ENCODE data around the gene FOCAD.
"Not testable (repeated sequence)": the region's sequence is repeated elsewhere in the genome, so short reads cannot be mapped to it uniquely, and the experiment has no call there.

Gene FOCAD

DNA sequence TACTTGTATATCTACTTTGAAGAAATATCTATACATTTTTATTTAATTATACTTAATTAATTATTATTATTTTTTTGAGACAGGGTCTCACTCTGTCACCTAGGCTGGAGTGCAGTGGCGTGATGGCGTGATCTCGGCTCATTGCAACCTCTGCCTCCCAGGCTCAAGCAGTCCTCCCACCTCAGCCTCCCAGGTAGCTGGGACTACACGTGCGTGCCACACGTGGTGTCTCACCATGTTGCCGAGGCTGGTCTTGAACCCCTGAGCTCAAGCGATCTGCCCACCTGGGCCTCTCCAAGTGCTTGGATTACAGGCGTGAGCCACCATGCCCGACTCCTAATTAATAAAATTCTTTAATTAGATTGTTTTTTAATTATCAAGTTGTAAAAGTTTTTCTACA lies 10.5 kb upstream of the FOCAD start:
- H3K27ac ChIP-seq (ENCODE audit: extremely low read depth, low read depth, low read length), result not testable (repeated sequence)
- ChIA-PET POLR2A (interaction anchor here (1.2 kb wide), 1 partner anchor 10 kb away, joined by 5 read pairs; the partner anchor contains the start of gene FOCAD), CTCF (interaction anchor here (0.6 kb wide), 1 partner anchor 719 kb away, joined by 3 read pairs; no protein-coding TSS in a partner anchor)

DNA sequence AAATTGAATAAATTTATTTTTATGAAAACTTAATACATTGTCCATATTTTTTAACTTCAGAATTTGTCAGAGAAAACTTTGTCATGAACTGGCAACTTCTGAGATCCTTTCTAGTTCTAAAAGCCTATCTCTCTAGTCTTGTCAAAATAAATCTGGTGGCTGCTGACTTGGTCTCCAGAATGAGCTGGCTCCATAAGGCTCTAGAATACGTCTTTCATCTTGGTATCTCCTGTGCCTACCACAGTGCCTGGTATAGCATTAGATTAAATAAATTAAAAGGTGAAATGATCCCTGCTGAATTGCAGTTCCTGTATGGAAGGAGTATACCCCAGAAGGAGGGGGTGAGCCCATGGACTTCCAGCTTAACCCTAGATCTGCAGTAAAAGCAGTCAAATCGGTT lies 2.6 kb upstream of the FOCAD start:
- CTCF ChIA-PET, result no interaction called here
- Histone ChIP-seq H3K36me3 (ENCODE audit: control insufficient read depth in 2 of 2, insufficient read depth in 1 of 2, low read length in 2 of 2) (no peaks in the 10 kb centered on the region), H3K4me3 (ENCODE audit: low read depth, low read length) (no peak overlapping the region), H3K9me3 (ENCODE audit: control insufficient read depth, insufficient read depth, low read depth, low read length) (no peaks in the 10 kb centered on the region), H3K4me1 (ENCODE audit: control insufficient read depth, insufficient read depth, low read length) (peaks cover 8% of the 10 kb centered on the region; the same call in 1 of the 2 replicates), H3K27ac (ENCODE audit: extremely low read depth, low read depth, low read length) (no peak overlapping the region)
- TF ChIP-seq HOXD13 (CRISPR knock-in tag; IDR thresholded peaks at IDR 0.05; ENCODE audit: borderline replicate concordance), result no peak
- TF ChIP-seq ZNF596 (tag by site-specific recombination; IDR thresholded peaks at IDR 0.05), result no peak
- TF ChIP-seq ZBTB21 (tag by site-specific recombination; IDR thresholded peaks at IDR 0.05), result no peak
- TF ChIP-seq, protein P1, sequence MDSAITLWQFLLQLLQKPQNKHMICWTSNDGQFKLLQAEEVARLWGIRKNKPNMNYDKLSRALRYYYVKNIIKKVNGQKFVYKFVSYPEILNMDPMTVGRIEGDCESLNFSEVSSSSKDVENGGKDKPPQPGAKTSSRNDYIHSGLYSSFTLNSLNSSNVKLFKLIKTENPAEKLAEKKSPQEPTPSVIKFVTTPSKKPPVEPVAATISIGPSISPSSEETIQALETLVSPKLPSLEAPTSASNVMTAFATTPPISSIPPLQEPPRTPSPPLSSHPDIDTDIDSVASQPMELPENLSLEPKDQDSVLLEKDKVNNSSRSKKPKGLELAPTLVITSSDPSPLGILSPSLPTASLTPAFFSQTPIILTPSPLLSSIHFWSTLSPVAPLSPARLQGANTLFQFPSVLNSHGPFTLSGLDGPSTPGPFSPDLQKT (IDR thresholded peaks at IDR 0.05; ENCODE audit: borderline replicate concordance, low read depth, low read length), result no peak
- TF ChIP-seq, protein P2, sequence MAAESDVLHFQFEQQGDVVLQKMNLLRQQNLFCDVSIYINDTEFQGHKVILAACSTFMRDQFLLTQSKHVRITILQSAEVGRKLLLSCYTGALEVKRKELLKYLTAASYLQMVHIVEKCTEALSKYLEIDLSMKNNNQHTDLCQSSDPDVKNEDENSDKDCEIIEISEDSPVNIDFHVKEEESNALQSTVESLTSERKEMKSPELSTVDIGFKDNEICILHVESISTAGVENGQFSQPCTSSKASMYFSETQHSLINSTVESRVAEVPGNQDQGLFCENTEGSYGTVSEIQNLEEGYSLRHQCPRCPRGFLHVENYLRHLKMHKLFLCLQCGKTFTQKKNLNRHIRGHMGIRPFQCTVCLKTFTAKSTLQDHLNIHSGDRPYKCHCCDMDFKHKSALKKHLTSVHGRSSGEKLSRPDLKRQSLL (tag by site-specific recombination; IDR thresholded peaks at IDR 0.05), result peak; percentile 94
- TF ChIP-seq ZNF785 (tag by site-specific recombination; IDR thresholded peaks at IDR 0.05), result no peak
- TF ChIP-seq ZBTB1 (tag by site-specific recombination; IDR thresholded peaks at IDR 0.05), result no peak
- POLR2A ChIA-PET, result interaction anchor here (2.9 kb wide), 1 partner anchor 59 kb away, joined by 7 read pairs; the partner anchor contains the start of gene MLLT3

More for the DNA sequence above, 10.5 kb upstream of the FOCAD start:
- H3K9me3 ChIP-seq (ENCODE audit: control insufficient read depth, insufficient read depth, low read depth, low read length); H3K36me3 ChIP-seq (ENCODE audit: control insufficient read depth in 2 of 2, insufficient read depth in 1 of 2, low read length in 2 of 2); H3K4me3 ChIP-seq (ENCODE audit: low read depth, low read length); H3K4me1 ChIP-seq (ENCODE audit: control insufficient read depth, insufficient read depth, low read length): not testable (repeated sequence)

DNA sequence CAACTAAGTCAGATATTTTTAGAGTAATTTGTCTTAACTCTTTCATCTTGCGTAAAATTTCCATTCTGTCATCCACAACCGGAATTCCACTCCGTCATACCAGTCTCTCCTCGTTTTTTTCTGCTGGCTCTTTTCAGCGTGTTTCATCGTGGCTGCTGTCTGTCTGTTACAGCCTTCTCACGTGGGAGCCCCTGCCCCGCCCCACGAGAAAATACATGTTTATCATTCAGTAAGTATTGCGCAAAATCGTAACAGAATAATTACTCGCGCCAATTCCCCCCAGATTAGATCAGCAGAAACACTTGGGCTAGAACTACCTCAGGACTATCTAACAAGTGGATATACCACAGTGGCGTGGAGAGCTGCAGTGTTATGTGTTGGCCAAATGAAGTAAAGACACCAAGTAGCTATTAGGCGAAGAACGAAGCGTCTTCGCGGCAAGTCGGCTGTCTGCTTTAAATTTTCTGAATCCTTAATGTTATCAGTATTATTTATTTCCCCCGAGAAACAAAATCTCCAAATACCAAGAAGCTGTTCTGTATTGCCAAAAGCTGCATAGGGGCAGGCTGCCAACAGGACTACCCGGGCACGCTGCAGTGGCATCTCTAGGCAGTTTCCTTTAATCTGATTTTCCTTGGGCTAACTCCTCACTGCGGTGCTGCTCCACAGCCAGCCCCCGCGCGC lies 566 bp upstream of the FOCAD start:
- Histone ChIP-seq H3K27ac (ENCODE audit: extremely low read depth, low read depth, low read length) (peak overlapping the region; percentile 91), H3K9me3 (ENCODE audit: control insufficient read depth, insufficient read depth, low read depth, low read length) (no peaks in the 10 kb centered on the region), H3K36me3 (ENCODE audit: control insufficient read depth in 2 of 2, insufficient read depth in 1 of 2, low read length in 2 of 2) (no peaks in the 10 kb centered on the region), H3K4me3 (ENCODE audit: low read depth, low read length) (peak overlapping the region; percentile 52), H3K4me1 (ENCODE audit: control insufficient read depth, insufficient read depth, low read length) (peaks cover 8% of the 10 kb centered on the region; the same call in 1 of the 2 replicates)
- ChIA-PET POLR2A (interaction anchor here (0.5 to 2.3 kb wide), 37 partner anchors 8 to 587 kb away, joined by 3 to 53 read pairs (median 5); partner anchors contain the start of gene MLLT3), CTCF (interaction anchor here (0.7 to 1.5 kb wide), 8 partner anchors 14 to 201 kb away, joined by 3 to 6 read pairs (median 4); no protein-coding TSS in a partner anchor)
- TF ChIP-seq ZNF629 (tag by site-specific recombination; IDR thresholded peaks at IDR 0.05) (peak; percentile 62; the same call in 1 of the 2 replicates), SP2 (tag by site-specific recombination; IDR thresholded peaks at IDR 0.05) (no peak), ZNF366 (tag by site-specific recombination; conservative IDR thresholded peaks at IDR 0.05) (peak; percentile 42; the same call in 1 of the 2 replicates), ZNF76 (tag by site-specific recombination; IDR thresholded peaks at IDR 0.05; ENCODE audit: borderline replicate concordance, low read depth) (no peak), SCRT1 (tag by site-specific recombination; IDR thresholded peaks at IDR 0.05; ENCODE audit: borderline replicate concordance) (peak; percentile 20; the same call in 1 of the 2 replicates), ZNF394 (tag by site-specific recombination; IDR thresholded peaks at IDR 0.05; ENCODE audit: borderline replicate concordance) (peak; percentile 53), ZNF37A (tag by site-specific recombination; IDR thresholded peaks at IDR 0.05) (no peak), ZNF555 (tag by site-specific recombination; conservative IDR thresholded peaks at IDR 0.05) (no peak)
- TF ChIP-seq, protein P3, sequence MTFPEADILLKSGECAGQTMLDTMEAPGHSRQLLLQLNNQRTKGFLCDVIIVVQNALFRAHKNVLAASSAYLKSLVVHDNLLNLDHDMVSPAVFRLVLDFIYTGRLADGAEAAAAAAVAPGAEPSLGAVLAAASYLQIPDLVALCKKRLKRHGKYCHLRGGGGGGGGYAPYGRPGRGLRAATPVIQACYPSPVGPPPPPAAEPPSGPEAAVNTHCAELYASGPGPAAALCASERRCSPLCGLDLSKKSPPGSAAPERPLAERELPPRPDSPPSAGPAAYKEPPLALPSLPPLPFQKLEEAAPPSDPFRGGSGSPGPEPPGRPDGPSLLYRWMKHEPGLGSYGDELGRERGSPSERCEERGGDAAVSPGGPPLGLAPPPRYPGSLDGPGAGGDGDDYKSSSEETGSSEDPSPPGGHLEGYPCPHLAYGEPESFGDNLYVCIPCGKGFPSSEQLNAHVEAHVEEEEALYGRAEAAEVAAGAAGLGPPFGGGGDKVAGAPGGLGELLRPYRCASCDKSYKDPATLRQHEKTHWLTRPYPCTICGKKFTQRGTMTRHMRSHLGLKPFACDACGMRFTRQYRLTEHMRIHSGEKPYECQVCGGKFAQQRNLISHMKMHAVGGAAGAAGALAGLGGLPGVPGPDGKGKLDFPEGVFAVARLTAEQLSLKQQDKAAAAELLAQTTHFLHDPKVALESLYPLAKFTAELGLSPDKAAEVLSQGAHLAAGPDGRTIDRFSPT (tag by site-specific recombination; IDR thresholded peaks at IDR 0.05), result peak; percentile 47; the same call in 1 of the 2 replicates
- TF ChIP-seq, protein P4, sequence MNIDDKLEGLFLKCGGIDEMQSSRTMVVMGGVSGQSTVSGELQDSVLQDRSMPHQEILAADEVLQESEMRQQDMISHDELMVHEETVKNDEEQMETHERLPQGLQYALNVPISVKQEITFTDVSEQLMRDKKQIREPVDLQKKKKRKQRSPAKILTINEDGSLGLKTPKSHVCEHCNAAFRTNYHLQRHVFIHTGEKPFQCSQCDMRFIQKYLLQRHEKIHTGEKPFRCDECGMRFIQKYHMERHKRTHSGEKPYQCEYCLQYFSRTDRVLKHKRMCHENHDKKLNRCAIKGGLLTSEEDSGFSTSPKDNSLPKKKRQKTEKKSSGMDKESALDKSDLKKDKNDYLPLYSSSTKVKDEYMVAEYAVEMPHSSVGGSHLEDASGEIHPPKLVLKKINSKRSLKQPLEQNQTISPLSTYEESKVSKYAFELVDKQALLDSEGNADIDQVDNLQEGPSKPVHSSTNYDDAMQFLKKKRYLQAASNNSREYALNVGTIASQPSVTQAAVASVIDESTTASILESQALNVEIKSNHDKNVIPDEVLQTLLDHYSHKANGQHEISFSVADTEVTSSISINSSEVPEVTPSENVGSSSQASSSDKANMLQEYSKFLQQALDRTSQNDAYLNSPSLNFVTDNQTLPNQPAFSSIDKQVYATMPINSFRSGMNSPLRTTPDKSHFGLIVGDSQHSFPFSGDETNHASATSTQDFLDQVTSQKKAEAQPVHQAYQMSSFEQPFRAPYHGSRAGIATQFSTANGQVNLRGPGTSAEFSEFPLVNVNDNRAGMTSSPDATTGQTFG (tag by site-specific recombination; IDR thresholded peaks at IDR 0.05; ENCODE audit: borderline replicate concordance), result no peak
- TF ChIP-seq, protein P5, sequence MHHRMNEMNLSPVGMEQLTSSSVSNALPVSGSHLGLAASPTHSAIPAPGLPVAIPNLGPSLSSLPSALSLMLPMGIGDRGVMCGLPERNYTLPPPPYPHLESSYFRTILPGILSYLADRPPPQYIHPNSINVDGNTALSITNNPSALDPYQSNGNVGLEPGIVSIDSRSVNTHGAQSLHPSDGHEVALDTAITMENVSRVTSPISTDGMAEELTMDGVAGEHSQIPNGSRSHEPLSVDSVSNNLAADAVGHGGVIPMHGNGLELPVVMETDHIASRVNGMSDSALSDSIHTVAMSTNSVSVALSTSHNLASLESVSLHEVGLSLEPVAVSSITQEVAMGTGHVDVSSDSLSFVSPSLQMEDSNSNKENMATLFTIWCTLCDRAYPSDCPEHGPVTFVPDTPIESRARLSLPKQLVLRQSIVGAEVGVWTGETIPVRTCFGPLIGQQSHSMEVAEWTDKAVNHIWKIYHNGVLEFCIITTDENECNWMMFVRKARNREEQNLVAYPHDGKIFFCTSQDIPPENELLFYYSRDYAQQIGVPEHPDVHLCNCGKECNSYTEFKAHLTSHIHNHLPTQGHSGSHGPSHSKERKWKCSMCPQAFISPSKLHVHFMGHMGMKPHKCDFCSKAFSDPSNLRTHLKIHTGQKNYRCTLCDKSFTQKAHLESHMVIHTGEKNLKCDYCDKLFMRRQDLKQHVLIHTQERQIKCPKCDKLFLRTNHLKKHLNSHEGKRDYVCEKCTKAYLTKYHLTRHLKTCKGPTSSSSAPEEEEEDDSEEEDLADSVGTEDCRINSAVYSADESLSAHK (tag by site-specific recombination; IDR thresholded peaks at IDR 0.05), result 0 out of 2 replicates have a peak, but pooled peaks have one; percentile 4

All from HEK293 (cell line).